ENCODE measurements around the gene LRRTM4.
"Not testable (repeated sequence)": the region's sequence is repeated elsewhere in the genome, so short reads cannot be mapped to it uniquely, and the experiment has no call there.

The LRRTM4 gene

DNA sequence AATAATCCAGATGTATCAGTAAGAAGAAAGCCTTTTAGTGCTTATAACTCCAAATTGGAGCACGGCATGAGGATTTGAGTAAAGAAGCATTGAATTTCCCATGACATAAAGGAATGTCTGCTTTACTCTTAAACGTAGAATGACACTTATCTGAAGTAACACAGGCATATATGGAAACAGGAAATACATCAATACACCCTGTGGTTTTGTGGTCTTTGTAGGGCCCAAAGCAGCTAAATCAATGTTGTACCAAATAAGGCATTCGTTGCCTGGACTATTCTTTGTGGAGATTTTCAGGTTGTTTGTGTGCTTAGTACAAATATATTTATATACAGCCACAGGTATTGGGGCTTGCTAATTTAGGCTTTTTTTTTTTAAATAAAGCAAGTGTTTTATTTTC is 660.5 kb downstream of the LRRTM4 start:
- DNase-seq (ENCODE audit: low read depth), result no peak

DNA sequence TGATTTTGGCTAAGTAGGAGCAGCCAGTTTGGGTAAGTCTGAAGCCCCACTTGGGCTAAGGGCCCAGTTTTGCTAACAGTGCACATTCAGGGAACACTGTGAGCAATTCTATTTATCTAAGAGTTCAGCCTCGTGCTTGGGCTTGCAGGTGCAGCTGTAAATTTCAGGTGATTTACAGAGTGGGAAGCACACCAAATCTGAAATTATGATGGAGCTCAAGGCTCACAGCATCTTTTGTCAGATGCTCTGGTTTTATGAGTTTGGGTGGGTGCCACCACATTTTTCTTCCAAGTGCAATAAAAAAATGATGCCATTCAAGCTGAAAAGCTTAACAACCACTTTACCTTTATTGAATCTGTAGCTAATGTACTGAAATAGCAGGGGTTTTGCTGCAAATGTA is 671.2 kb downstream of the LRRTM4 start:
- DNase-seq (ENCODE audit: low read depth), result no peak

DNA sequence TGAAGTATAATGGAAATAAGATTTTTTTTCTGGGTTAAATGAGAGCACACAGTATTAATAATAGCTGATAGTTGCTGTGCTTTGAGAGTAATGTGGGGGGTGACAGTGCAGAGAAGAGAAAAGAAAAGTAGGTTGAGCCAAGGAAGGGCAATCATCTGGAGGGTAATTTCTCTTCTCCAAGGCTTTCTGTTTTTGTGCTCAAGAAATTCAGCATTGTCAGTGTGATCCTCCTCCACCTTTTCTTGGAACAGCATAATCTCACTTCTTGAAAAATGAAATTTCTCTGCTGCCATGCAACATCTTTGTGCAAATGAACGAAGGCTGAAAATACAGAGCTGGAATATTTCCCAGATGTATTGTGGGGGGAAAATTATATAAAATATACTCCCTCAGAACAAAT is 673.1 kb downstream of the LRRTM4 start:
- DNase-seq (ENCODE audit: low read depth), result no peak

DNA sequence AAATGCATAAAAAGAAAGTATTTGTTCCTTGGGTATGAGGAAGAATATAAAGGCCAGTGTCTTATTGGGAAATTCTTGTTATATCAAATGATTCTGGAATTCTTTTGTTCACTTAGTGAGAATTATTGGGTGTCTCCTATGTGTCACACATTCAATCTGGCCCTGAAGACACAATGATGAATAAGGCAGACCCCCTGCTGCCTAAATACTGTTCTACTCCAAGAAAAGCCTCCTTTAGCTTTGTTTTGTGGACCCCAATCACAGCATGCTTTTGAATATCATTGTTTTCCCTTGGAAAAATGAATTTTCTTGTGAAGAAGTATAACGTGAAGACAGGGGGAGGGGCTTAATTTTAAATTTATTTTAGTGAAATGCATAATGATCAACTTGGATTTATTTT is 682.4 kb downstream of the LRRTM4 start:
- DNase-seq (ENCODE audit: low read depth), result no peak

DNA sequence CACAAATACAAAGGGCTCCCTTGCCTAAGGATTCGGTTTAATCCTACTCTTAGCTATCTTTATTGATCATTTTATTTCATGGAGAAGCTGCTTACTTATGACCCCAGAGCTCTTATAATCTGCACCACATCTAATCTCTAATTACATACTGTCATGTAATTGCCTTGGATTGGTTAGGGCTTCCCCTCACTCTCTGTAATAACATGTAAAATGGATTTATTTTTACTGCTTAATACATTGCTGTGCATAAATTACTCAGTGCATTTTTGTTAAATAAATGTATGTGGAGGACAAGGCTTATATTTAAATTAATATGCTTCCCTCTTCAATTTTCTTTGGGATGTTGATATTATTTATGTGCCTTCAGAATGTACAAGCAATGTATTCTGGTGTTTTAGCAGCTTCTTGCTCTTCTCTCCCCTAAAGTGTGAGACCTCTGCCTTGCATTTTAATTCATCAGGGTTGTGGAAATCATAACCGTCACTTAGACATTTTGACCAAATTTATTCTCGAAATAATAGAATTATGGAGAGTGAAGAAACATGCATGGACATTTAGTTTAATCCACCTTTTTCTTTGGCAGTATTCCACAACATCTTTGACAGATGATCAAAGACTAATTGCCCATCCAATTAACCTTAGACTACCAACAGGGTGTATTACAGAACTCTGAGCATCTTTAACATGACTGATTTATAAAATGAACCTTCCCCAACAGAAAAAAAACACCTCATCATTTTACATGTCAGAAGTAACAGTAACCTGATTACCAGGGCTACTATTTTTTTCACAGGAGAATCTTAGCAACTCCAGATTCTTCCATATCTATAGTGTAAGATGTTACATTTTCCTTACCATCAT is 692.6 kb downstream of the LRRTM4 start:
- no peak for DNase-seq (ENCODE audit: low read depth)

DNA sequence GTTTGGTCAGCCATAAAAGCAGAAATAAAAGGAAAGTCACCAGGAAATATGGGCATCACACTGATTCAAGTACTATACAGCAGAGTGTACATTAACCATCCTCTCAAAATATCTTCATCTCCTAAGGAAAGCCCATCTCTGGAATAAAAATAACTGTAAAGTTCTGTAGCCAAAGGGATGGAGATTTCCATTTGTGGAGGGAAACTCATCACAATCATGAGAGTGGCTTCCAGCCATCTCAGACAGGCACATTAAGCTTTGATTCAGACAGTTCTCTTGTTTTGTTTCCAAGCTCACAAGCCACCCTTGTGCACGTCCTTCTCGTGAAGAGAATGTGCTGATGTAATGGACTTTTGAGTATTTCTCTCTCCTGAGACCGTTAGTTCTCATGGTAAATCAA is 695.5 kb downstream of the LRRTM4 start:
- DNase-seq (ENCODE audit: low read depth), result no peak

DNA sequence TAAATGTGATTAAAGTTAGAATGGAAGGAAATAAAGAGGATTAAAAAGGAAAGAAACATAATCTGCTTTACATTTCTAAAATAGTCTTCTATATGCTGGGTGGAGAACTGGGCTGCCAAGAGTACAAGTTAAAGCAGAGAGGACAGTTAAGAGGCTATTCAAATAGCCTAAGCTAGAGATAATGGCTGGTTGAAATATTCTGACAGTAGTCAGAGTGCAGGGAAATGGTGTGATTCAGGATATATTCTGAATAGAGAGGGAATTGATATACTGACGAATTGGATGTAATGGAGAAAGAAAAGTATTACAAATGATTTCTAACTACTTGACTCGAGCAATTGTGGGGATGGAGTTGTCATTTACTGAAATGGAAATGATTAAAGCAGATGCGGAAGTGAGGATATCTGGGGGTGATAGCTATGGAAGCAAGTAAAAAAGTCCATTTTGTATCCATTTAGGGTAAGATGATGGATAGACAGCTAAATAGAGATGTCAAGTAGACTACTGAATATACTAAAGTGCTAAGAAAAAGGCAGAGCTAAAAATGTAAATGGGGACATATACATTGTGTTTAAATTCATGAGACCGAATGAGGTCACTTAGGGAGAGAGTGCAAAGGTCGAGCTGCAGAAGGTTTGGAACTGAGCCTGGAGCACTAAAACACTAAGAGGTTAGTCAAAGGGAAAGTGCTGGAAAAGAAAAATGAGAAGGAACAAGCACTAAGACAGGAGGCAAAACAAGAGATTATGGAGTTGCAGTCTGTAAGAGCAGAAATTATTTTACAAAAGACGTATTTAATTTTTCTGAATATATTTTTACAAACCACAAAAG is 696.8 kb downstream of the LRRTM4 start:
- no peak for DNase-seq (ENCODE audit: low read depth)

DNA sequence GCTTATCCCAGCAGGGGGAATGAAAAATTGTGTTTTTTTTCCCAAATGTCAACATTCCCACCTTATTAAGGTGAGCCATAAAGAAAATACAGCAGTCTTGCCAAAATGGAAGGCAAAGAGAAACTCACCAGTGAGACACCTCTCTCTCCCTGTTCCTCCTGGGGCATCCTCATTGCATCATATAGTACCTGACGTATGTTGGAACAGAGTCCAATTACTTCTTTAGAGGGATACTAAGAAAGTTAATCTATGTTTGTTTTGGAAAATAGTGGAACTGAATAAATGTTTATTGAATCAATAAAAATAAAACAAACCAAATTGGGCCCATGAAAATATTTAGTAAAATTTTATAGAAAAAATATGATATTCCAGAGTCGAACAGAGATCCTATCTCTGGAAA is 700.4 kb downstream of the LRRTM4 start:
- no peak for DNase-seq (ENCODE audit: low read depth)

DNA sequence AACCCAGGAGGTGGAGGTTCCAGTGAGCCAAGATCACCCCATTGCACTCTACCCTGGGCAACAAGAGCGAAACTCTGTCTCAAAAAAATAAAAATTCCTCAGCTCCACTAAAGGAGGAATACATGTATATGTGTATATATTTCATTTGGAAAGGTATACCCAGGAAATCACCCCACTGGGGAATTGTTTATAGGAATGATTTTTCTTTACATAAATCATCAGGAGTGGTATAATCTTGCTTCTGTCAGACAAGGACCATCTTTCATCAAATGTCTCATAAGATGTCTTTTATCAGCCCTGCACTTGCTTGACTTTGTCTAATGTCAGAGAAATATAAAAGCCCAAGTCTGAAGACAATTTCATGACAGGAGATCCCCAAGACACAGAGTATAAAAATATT is 709.1 kb downstream of the LRRTM4 start:
- DNase-seq (ENCODE audit: low read depth), result no peak

DNA sequence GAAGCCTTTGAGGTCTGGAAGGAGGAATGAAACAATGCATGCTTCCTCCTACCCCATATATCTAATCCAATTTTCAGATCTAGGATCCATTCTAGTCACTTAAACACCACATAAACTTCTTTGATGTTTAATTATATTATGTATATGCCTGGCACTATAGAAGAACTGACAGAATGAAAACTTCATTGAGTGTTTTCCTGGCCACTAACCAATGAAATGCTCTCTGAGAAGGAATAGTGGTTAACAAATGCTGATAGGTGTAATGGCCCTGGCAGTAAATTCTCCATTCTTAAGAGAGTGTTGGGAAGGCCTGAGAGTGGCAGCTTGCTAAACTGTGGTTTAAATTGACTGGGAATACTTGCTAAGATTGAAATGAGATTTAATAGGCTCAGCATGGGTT is 710.0 kb downstream of the LRRTM4 start:
- DNase-seq (ENCODE audit: low read depth), result no peak

DNA sequence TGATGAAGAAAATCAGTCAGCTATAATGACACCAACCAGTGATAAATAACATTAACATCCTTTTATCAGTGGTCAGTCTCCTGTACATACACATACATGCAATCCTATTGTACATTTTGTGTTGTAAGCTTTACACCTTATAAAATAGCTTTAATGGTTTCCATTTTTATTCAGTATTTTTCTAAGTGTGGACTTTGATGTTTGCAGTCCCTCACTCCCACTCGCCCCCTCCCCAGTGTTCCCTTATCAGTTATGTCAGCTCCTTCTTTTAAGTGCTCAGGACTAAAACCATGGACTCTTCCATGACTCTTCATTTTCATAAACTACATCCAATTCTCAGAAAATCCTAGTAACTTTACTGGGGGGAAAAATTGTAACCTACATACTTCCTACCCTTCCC is 713.0 kb downstream of the LRRTM4 start:
- DNase-seq (ENCODE audit: low read depth), result no peak

DNA sequence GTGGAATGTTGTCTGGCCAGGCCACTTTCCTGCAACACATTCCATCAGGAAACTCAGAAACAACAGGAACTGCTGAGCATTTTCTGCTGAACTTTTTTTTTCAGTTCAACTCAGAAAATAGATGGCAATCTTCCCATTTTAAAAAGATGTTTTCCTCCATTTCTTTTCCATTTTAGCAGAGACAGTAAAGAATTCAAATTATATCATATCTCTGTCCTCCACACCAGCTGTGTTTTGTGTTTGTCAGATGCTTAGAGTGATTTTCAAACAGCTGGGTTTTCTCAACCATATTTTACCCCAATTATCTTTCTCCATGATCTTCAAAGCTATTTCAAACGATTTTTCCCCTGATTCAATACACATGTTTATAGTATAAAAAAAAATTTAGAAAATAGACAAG is 713.4 kb downstream of the LRRTM4 start:
- DNase-seq (ENCODE audit: low read depth), result no peak

DNA sequence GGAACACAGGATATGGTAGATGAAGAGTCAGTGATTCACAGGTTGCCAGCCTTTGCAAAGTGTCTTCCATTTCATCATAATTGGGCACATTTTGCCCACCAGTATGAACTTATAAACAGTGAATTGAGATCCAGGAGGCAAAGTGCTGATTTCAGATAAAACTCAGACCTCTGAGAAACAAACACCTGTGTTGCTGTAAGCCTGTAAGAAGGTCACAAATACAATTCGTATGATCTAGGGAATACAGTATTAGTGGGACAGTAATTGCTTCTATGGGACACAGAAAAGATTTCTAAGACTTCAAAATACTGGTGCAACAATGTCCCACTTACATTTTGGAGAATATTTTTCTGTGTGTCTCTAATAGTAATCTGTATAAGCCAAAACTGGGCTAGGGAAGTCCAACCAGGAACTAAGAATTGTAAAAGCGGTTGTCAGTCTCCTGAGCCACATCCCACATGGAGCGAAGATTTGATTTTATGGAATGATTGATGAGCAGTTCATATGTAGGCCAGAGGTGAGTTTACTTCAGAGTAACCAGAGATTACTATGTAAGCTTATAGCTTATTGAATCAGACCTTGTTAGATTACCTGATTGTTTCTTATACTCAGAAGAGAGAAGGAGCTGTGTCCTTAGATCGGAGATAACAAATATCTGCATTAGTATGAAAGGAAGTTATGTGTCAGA is 728.4 kb downstream of the LRRTM4 start:
- no peak for DNase-seq (ENCODE audit: low read depth)

DNA sequence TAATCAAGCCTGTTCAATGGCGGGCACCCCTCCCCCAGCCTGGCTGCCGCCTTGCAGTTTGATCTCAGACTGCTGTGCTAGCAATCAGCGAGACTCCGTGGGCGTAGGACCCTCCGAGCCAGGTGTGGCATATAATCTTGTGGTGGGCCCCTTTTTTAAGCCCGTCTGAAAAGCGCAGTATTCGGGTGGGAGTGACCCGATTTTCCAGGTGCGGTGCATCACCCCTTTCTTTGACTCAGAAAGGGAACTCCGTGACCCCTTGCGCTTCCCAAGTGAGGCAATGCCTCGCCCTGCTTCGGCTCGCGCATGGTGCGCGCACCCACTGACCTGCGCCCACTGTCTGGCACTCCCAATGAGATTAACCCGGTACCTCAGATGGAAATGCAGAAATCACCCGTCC is 740.9 kb downstream of the LRRTM4 start:
- not testable (repeated sequence) for DNase-seq (ENCODE audit: low read depth)

DNA sequence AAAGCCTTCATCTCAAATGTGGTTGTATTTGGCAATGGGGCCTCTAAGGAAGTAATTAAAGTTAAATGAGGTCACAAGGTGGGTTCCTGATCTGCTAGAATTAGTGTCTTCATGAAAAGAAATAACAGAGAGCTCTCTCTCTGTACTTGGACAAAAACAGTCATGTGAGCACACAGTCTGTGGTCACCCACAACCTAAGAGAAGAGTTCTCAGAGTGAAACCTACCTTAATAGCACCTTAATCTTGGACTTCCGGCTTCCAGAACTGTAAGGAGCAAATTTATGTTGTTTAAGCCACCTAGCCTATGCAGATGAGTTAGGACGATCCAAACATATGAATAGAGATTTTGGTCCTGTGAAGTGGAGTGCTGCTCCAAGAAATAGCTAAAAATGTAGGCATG is 758.9 kb downstream of the LRRTM4 start:
- no peak for DNase-seq (ENCODE audit: low read depth)

DNA sequence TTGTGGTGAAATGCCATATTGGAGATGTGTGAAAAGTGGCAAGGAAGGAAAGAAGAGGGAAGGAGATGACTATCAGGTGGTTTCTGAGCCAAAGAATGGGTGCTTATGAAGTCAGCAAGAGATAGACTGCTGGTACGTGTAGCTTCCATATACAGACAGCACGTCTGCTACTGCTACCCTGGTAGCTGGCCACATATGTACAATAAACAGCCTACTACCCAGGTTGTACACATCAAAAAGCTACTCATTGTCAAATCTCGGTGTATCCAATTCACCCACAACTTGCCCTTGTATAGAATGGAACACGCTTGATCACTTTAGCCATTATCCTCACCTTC is 761.8 kb downstream of the LRRTM4 start:
- DNase-seq (ENCODE audit: low read depth), result no peak

DNA sequence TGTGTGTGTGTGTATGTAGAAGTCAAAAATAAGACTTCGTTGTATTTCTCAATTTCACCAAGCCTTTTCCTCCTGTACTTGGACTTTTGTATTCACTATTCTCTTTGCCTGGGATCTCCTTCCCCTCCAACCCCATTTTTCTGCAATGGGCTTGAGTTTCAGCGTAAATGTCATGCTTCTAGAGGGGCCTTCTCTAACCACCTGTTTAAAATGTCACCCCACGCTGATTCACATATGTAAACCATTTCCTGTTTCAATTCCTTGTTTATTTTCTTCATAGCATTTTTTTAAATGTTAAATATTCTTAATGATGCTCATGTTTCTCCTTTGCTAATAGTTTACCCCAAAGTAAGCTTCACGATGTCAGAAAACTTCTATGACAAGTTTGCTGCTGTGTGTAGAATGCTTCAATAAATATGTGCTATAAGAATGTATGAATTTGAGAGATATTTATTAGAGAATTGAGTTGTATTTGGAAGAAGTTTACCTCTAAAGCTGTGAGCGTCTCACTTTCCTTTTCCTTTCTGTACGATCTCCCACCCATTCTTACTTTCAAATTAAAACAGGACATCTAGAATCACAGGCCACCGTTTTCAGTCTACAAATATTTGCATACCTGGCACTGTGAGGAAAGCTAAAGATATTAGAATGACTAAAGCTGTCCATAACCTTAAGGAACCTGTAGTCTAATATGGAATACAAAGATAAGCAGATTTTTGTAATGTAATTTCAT is 762.4 kb downstream of the LRRTM4 start:
- DNase-seq (ENCODE audit: low read depth), result no peak

DNA sequence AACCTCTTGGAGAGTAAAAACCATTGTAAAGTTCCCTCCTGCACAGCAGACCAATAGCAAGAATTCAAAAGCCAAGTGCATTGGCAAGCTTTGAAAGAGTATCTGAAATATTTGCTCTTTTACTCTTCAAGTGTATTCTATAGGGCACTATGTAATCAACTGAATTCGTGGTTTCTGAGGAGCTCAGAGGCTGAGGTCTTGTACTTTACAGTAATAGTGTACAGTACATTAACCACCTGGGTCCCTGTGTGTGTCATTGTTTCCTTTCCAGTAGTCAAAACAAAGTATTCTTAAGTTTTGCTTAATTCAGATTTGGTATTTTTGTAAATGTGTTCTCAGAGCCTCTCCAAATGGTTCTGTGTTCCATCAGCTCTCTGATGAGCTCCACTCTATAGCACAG is 769.7 kb downstream of the LRRTM4 start:
- no peak for DNase-seq (ENCODE audit: low read depth)

DNA sequence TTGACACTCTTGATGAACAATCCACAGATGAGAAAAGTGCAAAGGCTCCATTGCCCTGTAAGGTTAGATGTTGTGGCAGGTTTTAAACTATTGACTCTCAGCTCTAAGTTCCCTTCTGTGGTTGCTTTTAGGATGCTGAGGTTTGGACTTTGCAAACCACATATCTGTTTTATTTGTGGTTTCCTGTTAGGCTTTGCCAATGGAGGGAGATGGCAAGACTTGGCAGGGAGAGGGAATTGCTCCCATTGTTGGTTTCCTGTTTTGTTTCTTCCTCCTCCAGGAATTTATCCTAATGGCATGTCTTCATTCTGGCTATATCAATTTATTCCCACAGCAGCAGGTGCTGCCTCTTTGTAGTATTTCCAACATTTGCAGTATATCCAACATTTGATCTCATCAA is 772.3 kb downstream of the LRRTM4 start:
- DNase-seq (ENCODE audit: low read depth), result peak; percentile 4

DNA sequence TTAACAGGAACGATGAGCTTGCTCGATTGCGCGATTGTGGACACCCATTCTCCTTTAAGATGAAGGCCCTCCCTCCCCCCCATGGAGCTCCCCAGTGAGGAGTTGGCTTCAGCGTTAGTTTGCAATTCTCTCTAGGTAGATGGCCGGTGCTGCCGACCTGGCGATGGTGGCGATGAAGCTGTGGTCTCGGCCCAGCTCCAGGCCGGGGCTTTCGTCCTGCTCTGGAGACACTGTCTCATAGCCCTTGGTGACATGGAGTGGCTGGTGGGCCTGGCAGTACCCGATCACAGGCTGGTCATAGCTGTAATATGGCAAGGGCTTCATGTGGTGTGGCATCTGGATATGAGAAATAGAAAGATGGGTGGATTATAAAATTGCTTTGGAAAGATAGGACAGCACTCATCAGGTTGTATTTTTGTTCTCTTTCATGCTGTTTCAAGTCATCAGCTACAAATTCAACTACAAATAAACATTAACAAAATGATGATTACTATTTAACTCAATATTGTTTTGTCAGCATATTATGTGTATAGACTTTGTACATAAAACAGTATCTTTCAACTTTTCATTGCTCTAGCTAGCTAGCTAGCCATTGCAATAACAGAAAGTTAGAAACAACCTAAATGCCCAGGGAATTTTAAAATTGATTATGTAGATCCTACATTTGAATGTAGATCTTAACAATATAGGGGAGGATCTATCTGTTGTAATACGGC is 773.4 kb downstream of the LRRTM4 start:
- no peak for DNase-seq (ENCODE audit: low read depth)

DNA sequence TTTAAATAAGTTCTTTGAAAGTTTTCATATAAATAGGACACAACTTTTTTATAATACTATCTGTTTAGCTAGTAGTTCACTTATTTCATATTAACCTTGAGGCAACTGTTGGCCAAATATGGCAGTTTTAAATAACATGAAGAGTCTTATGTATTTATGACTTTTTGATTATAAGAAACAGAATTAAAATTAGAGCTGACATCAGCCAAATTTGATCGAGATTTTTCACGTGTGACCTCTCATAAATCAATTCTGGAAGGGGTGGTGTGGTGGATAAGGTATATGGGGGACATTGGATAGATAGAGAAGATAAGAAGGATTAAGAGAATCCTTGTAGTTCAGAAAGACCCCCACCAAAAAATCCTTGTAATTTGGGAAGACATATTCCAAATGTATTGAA is 776.6 kb downstream of the LRRTM4 start:
- no peak for DNase-seq (ENCODE audit: low read depth)

DNA sequence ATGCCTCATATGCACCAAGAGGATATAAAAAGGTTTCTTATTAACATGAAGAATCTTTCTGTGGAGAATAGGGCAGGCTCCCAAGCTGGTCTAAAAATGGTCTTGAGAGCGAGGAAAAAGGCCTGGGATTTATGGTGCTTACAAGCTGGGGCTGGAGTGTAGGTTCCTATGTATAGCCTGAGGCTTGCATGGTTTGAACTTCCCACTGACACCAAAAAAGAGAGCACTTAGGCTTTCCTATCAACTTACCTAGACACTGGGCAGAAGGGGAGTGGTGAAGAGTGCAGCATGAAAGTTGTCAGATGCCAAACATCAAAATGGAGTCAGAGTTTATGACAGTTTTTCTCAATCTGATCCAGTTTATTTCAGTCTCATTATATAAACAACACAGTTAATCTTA is 784.6 kb downstream of the LRRTM4 start:
- DNase-seq (ENCODE audit: low read depth), result no peak
